Measurements from ENCODE around the gene TNS3. TPM values are rescaled to one million over a fixed set of nuclear protein-coding genes. Genes with fewer than 3 reads are reported as not detected.

Gene TNS3
- total and polyA plus RNA-seq, 9 of the 15 experiments (the other 6 are each of a cell fraction or from before 2014, with no cell fraction given): 0.20 TPM; not detected in 8

DNA sequence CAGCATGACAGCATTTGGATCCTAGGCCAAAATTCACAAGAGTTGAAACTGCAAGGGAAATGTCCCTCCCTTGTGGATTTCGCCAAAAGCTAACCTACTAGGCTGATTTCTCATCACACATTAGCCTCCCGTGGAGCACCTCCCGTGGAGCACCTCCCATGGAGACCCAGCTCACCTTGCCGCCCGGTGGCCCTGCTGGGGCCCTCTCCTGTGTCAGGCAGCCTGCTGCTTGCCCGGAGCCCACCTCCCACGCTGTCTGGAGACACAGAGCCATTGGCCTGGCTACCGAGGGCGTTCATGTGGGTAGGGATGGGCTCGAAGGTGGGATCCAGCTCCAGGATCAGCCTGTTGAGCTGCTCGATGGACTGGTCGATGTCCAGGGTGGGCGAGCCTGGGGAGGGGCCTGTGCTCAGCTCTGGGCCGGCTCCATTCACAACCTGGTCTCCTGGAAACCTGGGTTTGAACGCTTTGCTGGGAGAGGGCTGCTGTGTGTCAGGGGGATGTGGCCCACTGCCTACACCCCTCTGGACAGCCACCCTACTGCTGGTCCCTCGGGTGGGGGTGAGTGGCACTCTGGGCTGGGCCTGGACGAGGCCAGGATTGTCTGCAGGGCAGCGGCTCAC lies 213.6 kb downstream of the TNS3 start:
- intact Hi-C loops (cut with micrococcal nuclease): no loop called here
- no peaks in the 10 kb centered on the region for H3K79me2 ChIP-seq (ENCODE audit: control insufficient read depth, insufficient read depth, low read length)
- ChIA-PET POLR2A (interaction anchor here (0.9 kb wide), 1 partner anchor 13 kb away, joined by 3 read pairs; no protein-coding TSS in a partner anchor), CTCF (ENCODE audit: low intra/inter-chr PET ratio) (no interaction called here)
- no peaks in the 10 kb centered on the region for H3K9me1 ChIP-seq (ENCODE audit: control insufficient read depth, insufficient read depth, low read length)
- no peak overlapping the region for H3K27ac ChIP-seq (ENCODE audit: extremely low read depth, low read depth, low read length)
- BruUV-seq (replicated peaks): no TSS peak
- H3K9me3 ChIP-seq (replicated peaks; ENCODE audit: control insufficient read depth, insufficient read depth, low read depth, low read length): no peaks in the 10 kb centered on the region
- TF ChIP-seq ZNF263 (CRISPR knock-in tag; IDR thresholded peaks at IDR 0.05; ENCODE audit: borderline replicate concordance): peak; percentile 59
- no peak for TF ChIP-seq MYBL2 (IDR thresholded peaks at IDR 0.05; ENCODE audit: low read depth)
- no peak for TF ChIP-seq MYBL2 (CRISPR knock-in tag; IDR thresholded peaks at IDR 0.05; ENCODE audit: borderline replicate concordance)
- H4K20me1 ChIP-seq (replicated peaks; ENCODE audit: control insufficient read depth, insufficient read depth, low read length): 0 out of 2 replicates have a peak, but pooled peaks cover 3% of the 10 kb centered on the region
- FAIRE-seq (no peak), DNase-seq (ENCODE audit: extremely low read depth in 1 of 4, low spot score in 3 of 4) (no peak), ATAC-seq (no peak)
- 0% methylated on average over 18 of the region's 18 CpGs for WGBS (ENCODE audit: insufficient coverage, low coverage, missing lambda C conversion rate)
- H3K4me3 ChIP-seq: no peak overlapping the region
- in situ Hi-C loops (cut with MboI): no loop called here
- H3K4me2 ChIP-seq (ENCODE audit: insufficient read depth, low read length): no peak overlapping the region
- H3K9ac ChIP-seq (ENCODE audit: insufficient read depth in 1 of 2, low read depth in 2 of 2, low read length in 2 of 2): no peak overlapping the region
- no peaks in the 10 kb centered on the region for H3K36me3 ChIP-seq (ENCODE audit: control insufficient read depth, insufficient read depth, low read length)
- no peak overlapping the region for H2AFZ ChIP-seq (ENCODE audit: low read depth, low read length)
- peaks cover 5 to 55% of the 10 kb centered on the region in 2 experiments; a peak in 4 of 5 replicates for H3K27me3 ChIP-seq (ENCODE audit: control insufficient read depth in 2 of 2, insufficient read depth in 2 of 2, low read length in 2 of 2)
- peaks cover 0 to 6% of the 10 kb centered on the region in 2 experiments; a peak in 2 of 5 replicates for H3K4me1 ChIP-seq (replicated peaks in 1 of 2; ENCODE audit: control insufficient read depth in 2 of 2, insufficient read depth in 2 of 2, low read length in 2 of 2)

DNA sequence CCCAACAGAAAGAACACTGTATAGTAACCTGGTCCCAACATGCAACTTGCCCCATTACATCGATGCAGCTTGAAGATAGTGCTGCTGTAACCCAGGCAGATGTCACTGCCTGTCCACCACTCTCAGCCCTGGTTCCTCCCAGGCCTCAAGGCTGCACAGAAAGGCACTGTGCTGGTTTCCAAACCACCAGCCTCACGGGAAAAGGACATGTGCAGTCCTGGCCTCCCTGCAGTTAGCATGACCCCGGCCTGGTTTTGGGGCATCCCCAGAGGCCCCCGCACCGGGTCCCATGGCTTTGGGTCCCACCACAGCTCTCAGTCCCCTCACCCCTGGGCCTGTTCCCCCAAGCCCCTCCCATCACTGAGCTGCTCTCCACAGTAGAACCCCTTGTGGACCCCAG lies 214.5 kb downstream of the TNS3 start:
- 3% methylated on average over 5 of the region's 5 CpGs for WGBS (ENCODE audit: insufficient coverage, low coverage, missing lambda C conversion rate)
- no peak overlapping the region for H3K4me2 ChIP-seq (ENCODE audit: insufficient read depth, low read length)
- ChIA-PET POLR2A (no interaction called here), CTCF (ENCODE audit: low intra/inter-chr PET ratio) (no interaction called here)
- no peaks in the 10 kb centered on the region for H3K79me2 ChIP-seq (ENCODE audit: control insufficient read depth, insufficient read depth, low read length)
- intact Hi-C loops (cut with micrococcal nuclease) (no loop called here), in situ Hi-C loops (cut with MboI) (no loop called here)
- TF ChIP-seq ID3 (CRISPR knock-in tag; IDR thresholded peaks at IDR 0.05) (no peak), ID3 (tag; IDR thresholded peaks at IDR 0.05) (no peak), SNRNP70 (optimal IDR thresholded peaks at IDR 0.05; ENCODE audit: low read depth, low read length) (no peak), SIX5 (IDR thresholded peaks at IDR 0.05; ENCODE audit: borderline replicate concordance in 1 of 2, insufficient read depth in 1 of 2, low read depth in 1 of 2, low read length in 2 of 2) (no peak), FOXJ2 (tag; IDR thresholded peaks at IDR 0.05) (no peak), SMARCC2 (IDR thresholded peaks at IDR 0.05; ENCODE audit: low read depth) (no peak), TCF7 (IDR thresholded peaks at IDR 0.05; ENCODE audit: borderline replicate concordance) (no peak), FOXP1 (CRISPR knock-in tag; IDR thresholded peaks at IDR 0.05) (no peak), E2F3 (CRISPR knock-in tag; IDR thresholded peaks at IDR 0.05) (no peak), STAT5A (IDR thresholded peaks at IDR 0.05; ENCODE audit: borderline replicate concordance, low read length) (no peak)
- no peak overlapping the region for H3K4me3 ChIP-seq
- no peaks in the 10 kb centered on the region for H3K36me3 ChIP-seq (ENCODE audit: control insufficient read depth, insufficient read depth, low read length)
- 0 out of 2 replicates have a peak, but pooled peaks cover 3% of the 10 kb centered on the region for H4K20me1 ChIP-seq (replicated peaks; ENCODE audit: control insufficient read depth, insufficient read depth, low read length)
- no peak overlapping the region for H3K27ac ChIP-seq (ENCODE audit: extremely low read depth, low read depth, low read length)
- no peak overlapping the region for H3K9ac ChIP-seq (ENCODE audit: insufficient read depth in 1 of 2, low read depth in 2 of 2, low read length in 2 of 2)
- no peak for DNase-seq (ENCODE audit: extremely low read depth in 1 of 4, low spot score in 3 of 4)
- ATAC-seq: no peak
- BruUV-seq (replicated peaks): no TSS peak
- peaks cover 0 to 6% of the 10 kb centered on the region in 2 experiments; a peak in 2 of 5 replicates for H3K4me1 ChIP-seq (replicated peaks in 1 of 2; ENCODE audit: control insufficient read depth in 2 of 2, insufficient read depth in 2 of 2, low read length in 2 of 2)
- no peaks in the 10 kb centered on the region for H3K9me3 ChIP-seq (replicated peaks; ENCODE audit: control insufficient read depth, insufficient read depth, low read depth, low read length)
- H2AFZ ChIP-seq (ENCODE audit: low read depth, low read length): no peak overlapping the region
- H3K9me1 ChIP-seq (ENCODE audit: control insufficient read depth, insufficient read depth, low read length): no peaks in the 10 kb centered on the region
- FAIRE-seq: no peak
- peaks cover 5 to 47% of the 10 kb centered on the region in 2 experiments; a peak in 4 of 5 replicates for H3K27me3 ChIP-seq (ENCODE audit: control insufficient read depth in 2 of 2, insufficient read depth in 2 of 2, low read length in 2 of 2)
